IPS-NIHi7 (cell line): ENCODE data around the gene RUNX1.

Experiments used
- DNase-seq: peaks from one replicate; pipeline ENCODE4 v3.0.0; 2012; ENCODE audit warnings: mixed read lengths; ENCODE audit errors: extremely low spot score

RUNX1 gene

GRCh38 chr21:34791776-34792503, 257.2 kb downstream of the RUNX1 start:
- no peak for DNase-seq

GRCh38 chr21:34790834-34791233, 258.3 kb downstream of the RUNX1 start:
- DNase-seq, result no peak

DNA sequence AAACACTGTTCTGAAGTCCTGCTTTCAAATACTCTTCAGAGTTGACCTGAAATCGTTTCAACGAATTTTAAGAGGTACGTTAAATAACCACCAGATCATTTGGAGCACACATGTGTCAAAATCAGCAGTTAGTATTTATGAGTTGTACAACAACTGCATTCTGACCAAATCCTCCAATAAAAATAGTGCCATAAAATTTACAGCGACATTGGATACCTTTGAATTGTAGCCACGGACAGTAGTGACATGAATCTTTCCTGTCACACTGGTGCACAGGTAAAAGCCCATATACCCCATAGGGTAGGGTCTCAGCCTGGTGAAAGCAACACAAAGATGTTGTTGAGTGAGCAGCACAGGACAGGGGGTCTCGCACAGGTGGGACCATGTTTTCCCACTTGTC, 258.8 kb downstream of the RUNX1 start:
- DNase-seq, result no peak

- DNase-seq, result no peak
Observed at GRCh38 chr21:34788879-34789278, 260.2 kb downstream of the RUNX1 start.

DNA sequence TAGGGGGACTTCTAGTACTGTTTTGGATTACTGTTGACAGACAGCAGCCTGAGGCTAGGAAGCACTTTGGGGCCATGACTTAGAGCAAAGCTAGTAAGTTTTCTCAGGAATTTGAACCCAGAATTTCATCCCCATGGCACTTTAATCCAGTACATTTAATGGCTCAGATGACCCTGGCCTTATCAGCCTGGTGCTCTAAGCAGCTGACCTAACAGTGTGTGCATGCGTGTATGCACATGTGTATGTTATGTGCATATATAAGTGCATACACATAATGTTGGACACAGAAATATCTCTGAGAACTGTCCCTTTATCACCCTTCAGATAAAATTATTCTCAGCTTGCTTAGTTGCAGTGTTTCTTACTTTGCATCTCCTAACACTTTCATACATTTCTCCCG, 265.3 kb downstream of the RUNX1 start:
- DNase-seq, result no peak

GRCh38 chr21:34782506-34783360, 266.4 kb downstream of the RUNX1 start:
- no peak for DNase-seq

- no peak for DNase-seq
Observed at GRCh38 chr21:34781526-34781925, 267.6 kb downstream of the RUNX1 start.

DNA sequence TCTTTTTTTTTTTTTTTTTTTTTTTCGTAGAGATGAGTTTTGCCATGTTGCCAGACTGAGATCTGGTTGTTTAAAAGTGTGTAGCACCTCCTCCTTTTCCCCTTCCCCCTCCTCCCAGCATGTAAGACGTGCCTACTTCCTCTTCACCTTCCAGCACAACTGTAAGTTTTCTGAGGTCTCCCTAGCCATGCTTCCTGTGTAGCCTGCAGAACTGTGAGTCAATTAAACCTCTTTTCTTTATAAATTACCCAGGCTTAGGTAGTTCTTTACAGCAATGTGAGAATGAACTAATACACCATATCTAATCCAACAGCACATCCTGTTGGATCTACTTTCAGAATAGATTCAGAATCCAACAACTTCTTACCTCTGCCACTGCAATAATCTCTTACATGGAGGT, 269.2 kb downstream of the RUNX1 start:
- DNase-seq, result no peak

DNA sequence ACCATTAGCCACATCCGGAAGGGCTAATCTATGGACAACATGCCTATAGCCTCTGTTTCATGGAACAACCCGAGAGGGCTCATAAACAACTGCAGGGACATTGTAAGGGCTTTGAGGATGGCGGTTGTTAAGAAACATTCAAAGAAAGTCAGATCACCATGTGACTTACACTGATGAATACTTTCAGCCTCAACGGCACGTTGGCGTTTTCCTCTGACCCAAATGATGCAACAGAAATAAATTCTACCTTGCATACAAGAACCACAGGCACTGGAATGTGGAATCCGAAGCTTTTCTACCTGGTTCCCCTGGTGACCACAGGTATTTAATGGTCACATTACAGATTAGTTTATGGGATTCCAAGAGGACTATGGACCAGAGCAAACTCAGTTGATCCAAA, 273.3 kb downstream of the RUNX1 start:
- DNase-seq, result no peak

DNA sequence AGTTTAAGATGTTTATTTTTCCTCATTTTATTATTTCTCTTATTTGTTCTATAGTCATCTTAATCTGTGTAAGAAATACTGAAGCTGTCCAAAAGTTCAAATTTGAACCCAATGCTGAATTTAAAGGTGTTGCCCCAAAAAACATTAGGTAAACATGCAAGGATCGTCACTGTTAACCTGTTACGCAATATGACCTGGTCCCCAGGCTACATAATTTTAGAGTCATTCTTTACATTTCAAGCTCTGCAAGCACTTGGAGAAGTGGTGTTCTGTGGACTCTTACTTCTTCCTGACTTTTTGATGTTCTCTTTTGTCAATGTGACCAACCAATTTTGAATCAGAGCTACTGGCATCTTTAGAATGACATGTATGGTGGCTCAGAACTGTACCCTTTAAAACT, 274.4 kb downstream of the RUNX1 start:
- no peak for DNase-seq

- no peak for DNase-seq
Observed at GRCh38 chr21:34771512-34772028, 277.5 kb downstream of the RUNX1 start.

GRCh38 chr21:34770576-34770975, 278.5 kb downstream of the RUNX1 start:
- DNase-seq, result no peak

- DNase-seq, result no peak
Observed at GRCh38 chr21:34768326-34768725, 280.8 kb downstream of the RUNX1 start.

DNA sequence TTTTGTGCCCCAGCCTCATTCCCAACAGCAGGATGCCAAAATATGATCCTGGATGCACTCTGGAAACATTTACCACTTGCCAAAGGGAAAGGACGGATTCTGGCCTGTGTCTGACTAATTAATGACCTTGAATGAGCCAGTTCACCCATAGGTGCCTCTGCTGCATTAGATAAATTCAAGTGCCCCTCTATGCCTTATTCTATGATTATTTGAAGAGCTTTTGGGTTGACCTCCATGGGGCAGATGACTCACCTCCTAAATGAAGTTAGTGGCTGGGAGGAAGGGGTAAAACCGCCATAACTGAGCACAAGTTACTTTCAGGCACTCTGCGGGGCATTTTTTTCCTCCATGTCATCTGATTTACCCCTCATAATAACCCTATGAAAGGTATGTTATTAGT, 282.2 kb downstream of the RUNX1 start:
- no peak for DNase-seq

DNA sequence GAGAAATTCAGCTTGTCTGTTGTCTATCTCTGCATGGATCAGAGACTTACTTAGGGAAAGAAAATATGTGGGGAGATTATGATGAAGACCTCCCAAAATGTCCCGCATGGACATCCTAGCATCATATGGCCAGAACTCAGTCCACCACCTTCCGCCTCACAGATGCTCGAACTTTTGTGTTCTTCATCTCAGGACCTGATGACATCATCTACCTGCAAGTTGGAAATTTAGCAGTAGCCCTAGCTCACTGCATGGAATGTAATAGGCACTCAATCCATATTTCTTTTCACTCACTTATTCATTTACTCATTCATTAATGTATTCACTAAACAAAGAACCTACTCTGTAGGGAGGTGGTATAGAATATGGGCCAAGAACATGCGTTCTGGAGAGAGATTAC, 283.5 kb downstream of the RUNX1 start:
- no peak for DNase-seq

DNA sequence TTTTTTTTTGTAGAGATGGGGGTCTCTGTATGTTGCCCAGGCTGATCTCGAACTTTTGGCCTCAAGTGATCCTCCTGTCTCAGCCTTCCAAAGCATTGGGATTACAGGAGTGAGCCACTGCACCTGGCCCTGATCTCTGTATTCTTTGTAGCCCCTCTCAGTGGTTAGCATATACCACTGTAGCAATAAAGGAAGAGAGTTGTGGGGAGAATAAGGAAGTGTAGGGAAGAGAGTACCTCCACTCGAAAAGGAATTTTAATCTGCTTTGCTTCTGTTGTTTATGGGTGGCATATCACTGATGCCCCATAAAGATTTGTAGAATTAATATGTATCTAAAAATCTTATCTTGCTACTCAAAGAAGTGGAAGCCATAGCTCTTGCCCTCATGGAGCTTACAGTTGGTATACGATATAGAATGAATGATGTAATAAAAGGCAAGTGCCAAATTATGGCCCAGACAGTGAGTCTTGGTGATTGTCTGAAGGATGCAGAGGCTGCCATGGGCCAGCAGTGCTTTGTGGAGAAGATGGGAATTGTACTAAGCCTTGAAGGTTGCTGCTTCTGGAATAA, 284.3 kb downstream of the RUNX1 start:
- DNase-seq, result no peak

DNA sequence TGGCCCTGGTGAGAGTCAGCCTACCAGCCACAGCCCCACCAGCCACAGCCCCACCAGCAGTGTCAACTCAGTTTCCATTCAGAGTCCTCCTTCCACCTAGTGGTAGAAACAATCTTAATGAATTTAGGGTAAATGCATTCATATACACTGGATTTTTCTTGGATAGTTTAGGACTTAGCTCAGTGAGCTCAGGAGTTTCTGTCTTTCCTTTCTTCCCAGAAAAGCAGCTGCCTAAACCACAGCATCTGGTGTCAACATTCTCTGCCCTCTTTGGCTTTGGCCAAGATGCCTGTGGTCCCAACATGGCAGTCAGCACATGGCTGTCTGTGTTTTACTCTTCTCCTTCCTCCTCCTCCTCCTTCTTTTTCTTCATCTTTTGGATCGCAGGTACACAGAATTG, 286.3 kb downstream of the RUNX1 start:
- no peak for DNase-seq

DNA sequence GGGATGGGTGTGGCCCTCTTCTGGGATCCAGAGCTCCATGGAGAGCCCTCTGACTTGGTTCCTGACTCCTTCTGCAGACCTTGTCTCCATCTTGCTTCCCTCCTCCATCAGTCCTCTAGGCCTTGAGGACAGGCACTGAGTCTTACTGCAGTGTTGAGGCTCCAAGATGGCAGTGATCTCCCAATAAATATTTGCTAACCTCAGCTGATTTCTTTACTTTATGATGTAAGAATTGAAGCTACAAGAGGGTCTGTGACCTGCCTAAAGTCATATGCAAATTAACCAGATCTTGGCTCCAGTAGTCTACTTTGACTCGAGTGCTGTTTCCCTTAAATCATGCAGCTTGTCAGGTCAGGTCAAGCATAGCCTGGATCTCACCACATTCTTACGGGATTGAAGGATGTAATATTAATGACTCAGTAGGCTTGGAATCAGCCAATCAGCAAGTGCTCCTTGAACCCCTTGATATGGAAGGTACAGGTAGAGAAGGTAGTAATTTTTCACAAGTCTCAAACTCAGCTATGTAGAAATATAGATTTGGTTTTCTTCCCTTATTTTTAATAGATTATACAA, 287.3 kb downstream of the RUNX1 start:
- DNase-seq, result no peak

- DNase-seq, result no peak
Observed at GRCh38 chr21:34754690-34755647, 294.1 kb downstream of the RUNX1 start.

DNA sequence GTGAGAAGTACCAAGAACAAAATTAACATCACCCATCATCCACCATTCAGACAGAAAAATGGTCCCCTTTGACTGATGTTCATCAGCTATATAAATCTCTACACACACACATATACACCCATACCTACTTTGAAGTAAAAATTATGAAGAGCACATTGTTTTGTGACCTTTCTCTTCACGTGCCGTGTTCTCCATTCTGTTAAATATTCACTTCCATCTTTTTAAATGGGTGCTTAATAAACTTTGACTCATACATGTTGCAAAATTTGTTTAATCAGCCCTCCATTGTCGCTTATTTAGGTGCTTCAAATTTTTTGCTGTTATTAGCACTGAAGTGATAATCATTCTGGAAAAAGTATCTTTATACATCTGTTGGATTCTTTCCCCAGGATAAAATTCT, 300.2 kb downstream of the RUNX1 start:
- no peak for DNase-seq
